GM21526 (cell line): Measurements from ENCODE around the gene COPS3.
A peak's percentile ranks its signal among the peaks of the same experiment; 100 is the strongest.

Experiments
- ATAC-seq: cut with Tn5 transposase; IDR thresholded peaks from one replicate; pipeline ENCODE4 v1.9.1; 2021; ENCODE audit warnings: moderate library complexity; ENCODE audit not compliant: unreplicated experiment, low FRiP score

Gene COPS3

DNA sequence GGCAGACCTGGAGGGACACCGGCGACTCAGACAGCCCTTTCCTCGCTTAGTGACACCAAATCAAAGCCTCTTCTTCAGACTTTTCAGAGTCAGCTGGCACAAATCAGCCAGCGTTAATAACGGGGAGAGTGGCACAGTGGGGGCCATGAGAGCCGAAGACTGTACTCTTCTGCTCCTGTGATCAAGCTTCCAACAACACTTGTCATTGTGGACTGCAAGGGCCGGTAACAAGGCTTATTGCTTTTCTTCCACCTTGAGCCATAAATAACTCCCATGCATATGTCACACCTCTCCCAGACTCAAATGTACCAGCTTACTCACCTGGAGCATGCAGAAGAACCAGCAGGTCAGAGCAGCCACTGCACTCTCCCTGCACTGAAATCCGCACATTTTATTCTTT is 56.9 kb downstream of the COPS3 start:
- ATAC-seq: no peak

DNA sequence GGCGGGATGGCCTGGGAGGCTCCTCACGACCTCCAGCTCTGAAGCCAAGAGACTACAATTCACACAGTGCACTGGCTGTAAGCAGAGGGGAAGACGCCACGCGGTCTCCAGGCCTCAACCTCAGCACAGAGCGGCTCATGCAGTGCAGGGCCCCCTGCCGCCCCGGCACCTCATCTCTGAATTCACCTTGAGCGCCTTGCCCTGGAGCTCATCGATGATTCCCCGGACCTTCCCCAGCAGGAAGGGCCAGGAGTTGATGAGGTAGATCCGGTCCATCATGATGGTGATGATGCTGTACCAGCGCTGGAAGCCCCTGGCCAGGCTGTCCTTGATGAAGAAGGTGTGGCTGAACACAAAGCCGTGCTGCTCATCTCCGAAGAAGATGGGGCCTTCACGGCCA is 57.3 kb downstream of the COPS3 start:
- ATAC-seq: no peak

- ATAC-seq: no peak
Measured at GRCh38 chr17:17221329-17221728, 59.7 kb downstream of the COPS3 start.

- ATAC-seq: no peak
Measured at GRCh38 chr17:17220529-17220928, 60.5 kb downstream of the COPS3 start.

- ATAC-seq: no peak
Measured at GRCh38 chr17:17217995-17218394, 63.1 kb downstream of the COPS3 start.

- ATAC-seq: no peak
Measured at GRCh38 chr17:17216776-17217175, 64.3 kb downstream of the COPS3 start.

DNA sequence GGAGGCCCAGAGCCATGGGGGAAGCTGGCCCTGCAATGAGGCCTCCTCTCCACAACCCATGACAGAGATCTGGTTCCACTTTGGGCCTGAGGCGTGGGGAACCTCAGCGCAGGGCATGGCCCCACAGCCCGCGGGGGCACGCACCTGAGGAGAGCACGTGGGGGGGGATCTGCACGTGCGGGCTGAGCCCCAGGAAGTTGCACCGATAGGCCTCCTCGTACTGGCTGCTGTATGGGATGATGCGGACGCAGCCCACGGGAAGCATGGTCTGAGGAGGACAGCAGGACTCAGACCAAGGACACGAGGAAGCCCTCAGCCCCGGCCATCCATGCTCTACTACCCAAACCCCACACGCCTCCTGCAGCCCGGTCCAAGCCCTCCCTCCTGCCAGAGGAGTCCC is 64.8 kb downstream of the COPS3 start:
- no peak for ATAC-seq

DNA sequence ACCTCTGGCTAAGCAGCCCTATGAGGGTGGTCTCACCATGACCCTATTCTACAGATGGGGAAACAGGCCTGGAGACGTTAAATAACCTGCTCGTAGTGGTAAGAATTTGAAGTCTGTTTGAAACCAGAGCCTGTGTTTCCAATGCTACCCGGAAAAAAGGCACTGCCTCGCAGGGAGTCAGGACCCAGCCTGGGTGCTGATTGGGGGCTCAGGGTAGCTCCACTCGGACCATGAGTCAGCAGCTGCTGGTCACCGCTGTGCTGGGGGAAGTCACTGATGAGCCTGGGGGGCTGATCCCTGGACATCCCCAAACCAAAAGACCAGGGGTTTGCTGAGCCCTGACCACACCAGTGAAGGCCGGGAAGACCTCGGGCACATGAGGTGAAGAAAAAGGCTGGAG is 65.5 kb downstream of the COPS3 start:
- no peak for ATAC-seq

- ATAC-seq: no peak
Measured at GRCh38 chr17:17214646-17215436, 66.2 kb downstream of the COPS3 start.

DNA sequence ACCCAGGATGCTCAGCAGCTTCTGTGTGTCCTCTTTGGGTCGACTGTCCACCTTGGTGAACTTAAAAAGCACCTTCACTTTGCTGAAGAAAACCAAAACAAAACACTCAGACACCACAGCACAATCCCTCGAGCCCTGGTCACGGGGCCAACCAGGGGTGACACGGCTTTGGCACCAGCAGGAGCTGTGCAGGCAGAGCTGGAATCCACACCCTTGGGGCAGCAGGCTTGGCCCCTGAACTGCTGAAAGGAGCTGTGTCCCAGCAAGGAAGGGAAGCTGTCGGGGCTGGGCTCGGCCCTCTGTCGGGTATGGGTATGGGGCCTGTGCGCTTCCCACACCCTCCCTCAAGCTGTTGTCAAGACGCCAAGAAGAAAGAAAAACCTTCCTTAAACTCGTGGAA is 67.3 kb downstream of the COPS3 start:
- ATAC-seq: no peak

DNA sequence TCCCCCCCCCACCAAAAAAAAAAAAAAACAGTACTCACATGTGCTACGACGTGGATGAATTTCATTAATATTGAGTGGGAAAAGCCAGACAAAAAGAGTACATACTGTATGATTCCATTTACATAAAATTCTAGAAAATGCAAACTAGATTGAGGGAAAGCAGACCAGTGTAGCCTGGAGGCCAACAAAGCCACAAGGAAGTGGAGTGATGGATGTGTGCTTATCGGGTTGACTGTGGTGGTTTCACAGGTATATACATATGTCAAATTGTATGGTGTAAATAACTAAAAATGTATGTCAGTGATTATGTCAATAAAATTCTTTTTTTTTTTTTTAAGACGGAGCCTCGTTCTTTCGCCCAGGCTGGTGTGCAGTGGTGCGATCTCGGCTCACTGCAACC is 73.0 kb downstream of the COPS3 start:
- no peak for ATAC-seq

GRCh38 chr17:17206913-17207335 is 74.1 kb downstream of the COPS3 start:
- ATAC-seq: no peak

GRCh38 chr17:17206124-17206912 is 74.7 kb downstream of the COPS3 start, which contains the start of gene PLD6:
Gene PLD6, minus strand, starts transcription at chr17:17206333. Its CDS starts 47 bp downstream, at chr17:17206286.
- ATAC-seq: peak; percentile 49

DNA sequence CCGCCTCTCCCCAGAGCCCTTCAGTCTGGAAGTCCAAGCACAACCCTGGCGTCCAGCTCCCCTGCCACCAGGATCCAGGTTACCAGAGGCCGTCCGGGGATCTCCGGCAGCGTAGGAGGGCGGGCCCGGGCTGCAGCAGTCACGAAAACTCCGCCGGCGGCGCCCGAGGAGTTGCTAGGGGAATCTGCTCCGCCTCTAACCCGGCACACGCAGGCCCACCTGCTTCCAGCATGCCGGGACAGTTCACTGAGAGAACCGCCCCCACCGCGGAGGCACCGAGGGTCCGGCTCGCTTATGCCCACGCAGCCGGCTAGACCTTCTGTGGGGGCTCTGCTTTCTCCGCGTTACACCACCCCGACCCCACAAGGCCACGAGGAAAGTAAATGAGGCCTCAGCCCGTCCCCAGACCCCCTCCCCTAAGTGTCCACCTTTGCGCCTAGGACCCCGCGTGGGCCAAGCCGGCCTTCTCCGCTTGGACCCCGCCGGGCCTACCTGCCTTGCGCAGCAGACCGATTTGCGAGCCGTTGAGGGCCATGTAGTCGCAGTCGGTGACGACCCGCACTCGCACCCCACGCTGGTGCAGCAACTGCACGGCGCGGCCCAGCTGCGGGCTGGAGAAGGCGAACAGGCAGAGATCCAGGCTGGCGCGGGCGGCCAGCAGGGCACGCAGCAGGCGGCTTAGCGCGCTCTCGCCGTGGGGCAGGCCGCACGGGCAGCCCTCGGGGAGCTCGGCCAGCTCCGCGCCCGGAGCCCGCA is 75.5 kb downstream of the COPS3 start:
- ATAC-seq: peak; percentile 42

GRCh38 chr17:17204635-17205231 is 76.3 kb downstream of the COPS3 start:
- ATAC-seq: no peak

DNA sequence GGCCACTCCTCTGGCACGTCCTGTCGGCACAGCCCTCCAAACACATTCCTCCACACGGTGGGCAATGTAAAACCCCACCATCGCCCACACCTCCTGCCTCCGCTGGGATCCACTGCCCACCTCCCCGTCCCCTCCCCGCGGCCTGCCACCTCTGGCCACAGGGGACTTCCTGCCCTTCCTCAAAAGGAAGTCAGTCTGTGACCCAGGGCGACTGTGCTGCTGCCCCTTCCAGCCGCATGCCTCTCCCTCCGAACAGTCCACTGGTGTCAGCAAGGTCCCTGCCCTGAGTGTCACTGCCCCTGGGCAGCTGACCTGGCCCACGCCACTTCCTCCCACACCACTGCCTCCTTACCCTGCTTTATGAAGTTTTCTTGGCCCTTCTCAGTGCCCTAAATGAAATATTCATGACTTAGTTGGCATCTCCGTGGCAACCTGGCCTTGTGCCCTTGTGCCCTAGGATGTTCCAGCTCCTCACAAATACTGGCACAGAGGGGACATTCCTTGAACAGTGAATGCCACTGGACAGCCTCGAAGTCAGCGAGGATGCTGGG is 76.9 kb downstream of the COPS3 start:
- no peak for ATAC-seq

GRCh38 chr17:17203173-17203730 is 77.8 kb downstream of the COPS3 start:
- no peak for ATAC-seq

GRCh38 chr17:17201907-17202306 is 79.1 kb downstream of the COPS3 start:
- no peak for ATAC-seq

- ATAC-seq: no peak
Measured at GRCh38 chr17:17201271-17201670, 79.8 kb downstream of the COPS3 start.

DNA sequence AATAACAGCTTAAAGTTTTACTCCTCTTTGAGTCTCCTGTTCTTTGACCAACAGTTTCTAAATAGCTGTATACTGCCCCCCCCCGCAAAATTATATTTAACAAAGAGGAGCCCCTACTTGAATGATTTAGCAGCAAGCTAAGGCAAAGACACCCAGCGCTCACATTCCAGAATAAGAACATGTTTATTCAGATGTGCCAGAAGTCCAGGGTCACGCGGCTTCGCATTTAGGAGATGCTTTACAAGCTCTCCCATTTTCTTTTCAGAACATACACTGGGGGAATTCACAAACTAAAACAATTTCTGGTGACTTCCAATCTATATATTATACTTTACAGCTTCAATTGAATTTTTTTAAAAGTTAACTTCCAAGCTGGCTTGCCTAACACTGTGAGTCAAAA is 80.2 kb downstream of the COPS3 start:
- no peak for ATAC-seq
